Activated gamma-delta T cell (primary cell): ENCODE measurements around the gene DCLK1.
"Not testable (repeated sequence)": the region's sequence is repeated elsewhere in the genome, so short reads cannot be mapped to it uniquely, and the experiment has no call there.

ENCODE experiments used
- DNase-seq: peaks from one replicate; lab custom pipeline; 2025; lab: John Stamatoyannopoulos, UW

Gene DCLK1

GRCh38 chr13:36084131-36084530 lies 47.1 kb downstream of the DCLK1 start:
- DNase-seq, result no peak

GRCh38 chr13:36082806-36083205 lies 48.4 kb downstream of the DCLK1 start:
- DNase-seq, result no peak

GRCh38 chr13:36082396-36082795 lies 48.8 kb downstream of the DCLK1 start:
- DNase-seq, result no peak

- no peak for DNase-seq
Observed at GRCh38 chr13:36076211-36076610, 55.0 kb downstream of the DCLK1 start.

GRCh38 chr13:36074659-36075058 lies 56.5 kb downstream of the DCLK1 start:
- no peak for DNase-seq

GRCh38 chr13:36072152-36072935 lies 58.8 kb downstream of the DCLK1 start:
- DNase-seq, result no peak

- not testable (repeated sequence) for DNase-seq
Observed at GRCh38 chr13:36070504-36071192, 60.5 kb downstream of the DCLK1 start.

- DNase-seq, result no peak
Observed at GRCh38 chr13:36069881-36070366, 61.3 kb downstream of the DCLK1 start.

- DNase-seq, result no peak
Observed at GRCh38 chr13:36068991-36069390, 62.2 kb downstream of the DCLK1 start.

- no peak for DNase-seq
Observed at GRCh38 chr13:36068566-36068965, 62.6 kb downstream of the DCLK1 start.

GRCh38 chr13:36067746-36068381 lies 63.3 kb downstream of the DCLK1 start:
- no peak for DNase-seq

- DNase-seq, result no peak
Observed at GRCh38 chr13:36062249-36062648, 68.9 kb downstream of the DCLK1 start.

- no peak for DNase-seq
Observed at GRCh38 chr13:36061621-36062020, 69.6 kb downstream of the DCLK1 start.

GRCh38 chr13:36061054-36061453 lies 70.1 kb downstream of the DCLK1 start:
- no peak for DNase-seq

- no peak for DNase-seq
Observed at GRCh38 chr13:36059321-36059720, 71.9 kb downstream of the DCLK1 start.

GRCh38 chr13:36058116-36058515 lies 73.1 kb downstream of the DCLK1 start:
- no peak for DNase-seq

GRCh38 chr13:36057547-36057946 lies 73.6 kb downstream of the DCLK1 start:
- no peak for DNase-seq

GRCh38 chr13:36057041-36057440 lies 74.1 kb downstream of the DCLK1 start:
- no peak for DNase-seq

GRCh38 chr13:36055366-36055765 lies 75.8 kb downstream of the DCLK1 start:
- no peak for DNase-seq

GRCh38 chr13:36054041-36054440 lies 77.1 kb downstream of the DCLK1 start:
- no peak for DNase-seq

GRCh38 chr13:36051082-36051481 lies 80.1 kb downstream of the DCLK1 start:
- no peak for DNase-seq

GRCh38 chr13:36046672-36047071 lies 84.5 kb downstream of the DCLK1 start:
- no peak for DNase-seq
